MCF 10A (cell line): ENCODE measurements around the gene ACAP1. TPM values are rescaled to one million over a fixed set of nuclear protein-coding genes. Genes with fewer than 3 reads are reported as not detected.

ENCODE experiments used
- BruUV-seq: library from RNA; stranded (reverse); fragments of 400-500 nt; replicated peaks from 2 replicates; lab custom pipeline; 2021; lab: Mats Ljungman, UMichigan
- CTCF ChIA-PET: fragments of 300-600 bp; sonication (Branson Sonifier 250); formaldehyde crosslinking; extraction: SDS; loops from one replicate; lab custom pipeline; 2021; ENCODE audit warnings: antibody characterized with exemption, inconsistent platforms; lab: Yijun Ruan, JAX
- POLR2A ChIA-PET: fragments of 300-600, 350-650 bp; sonication (Branson Sonifier 250); formaldehyde crosslinking; extraction: SDS; loops from one replicate; lab custom pipeline; 2020; ENCODE audit warnings: antibody characterized with exemption, inconsistent platforms; lab: Yijun Ruan, JAX
- DNase-seq: peaks from one replicate; pipeline ENCODE4 v3.0.0-alpha.2; 2018; ENCODE audit not compliant: unreplicated experiment
- H3K27ac Mint-ChIP-seq: one replicate; pipeline ENCODE4 v1.8.0; 2022; ENCODE audit warnings: mild to moderate bottlenecking, low read depth, mixed read lengths; ENCODE audit not compliant: unreplicated experiment
- H3K27me3 Mint-ChIP-seq: one replicate; pipeline ENCODE4 v1.8.0; 2022; ENCODE audit warnings: mixed read lengths; ENCODE audit not compliant: insufficient read depth, unreplicated experiment
- H3K36me3 Mint-ChIP-seq: one replicate; pipeline ENCODE4 v1.8.0; 2022; ENCODE audit warnings: mild to moderate bottlenecking, moderate library complexity, mixed read lengths; ENCODE audit not compliant: insufficient read depth, unreplicated experiment
- H3K4me1 Mint-ChIP-seq: one replicate; pipeline ENCODE4 v1.8.0; 2022; ENCODE audit warnings: mixed read lengths; ENCODE audit not compliant: insufficient read depth, unreplicated experiment
- H3K4me3 Mint-ChIP-seq: one replicate; pipeline ENCODE4 v1.8.0; 2022; ENCODE audit warnings: mild to moderate bottlenecking, moderate library complexity, mixed read lengths; ENCODE audit not compliant: unreplicated experiment
- H3K9me3 Mint-ChIP-seq: one replicate; pipeline ENCODE4 v1.8.0; 2022; ENCODE audit warnings: mixed read lengths; ENCODE audit not compliant: unreplicated experiment
- intact Hi-C: fragments of 100-400 bp; cut with micrococcal nuclease; formaldehyde crosslinking; loops from 2 replicates; pipeline ENCODE4 v1.14.1; 2022
- total RNA-seq: library from RNA; stranded (reverse); gene quantifications from 2 replicates; pipeline ENCODE4 v1.2.3, GENCODE V29; 2022
- TF ChIP-seq, protein P1 (sequence below): fragments of 200-600 bp; IDR thresholded peaks from one replicate; pipeline ENCODE4 v1.8.0; 2022; ENCODE audit warnings: antibody characterized with exemption, mild to moderate bottlenecking; ENCODE audit not compliant: unreplicated experiment

The ACAP1 gene
- total RNA-seq, 1 experiment from 2014 or later = 4.9 TPM

DNA sequence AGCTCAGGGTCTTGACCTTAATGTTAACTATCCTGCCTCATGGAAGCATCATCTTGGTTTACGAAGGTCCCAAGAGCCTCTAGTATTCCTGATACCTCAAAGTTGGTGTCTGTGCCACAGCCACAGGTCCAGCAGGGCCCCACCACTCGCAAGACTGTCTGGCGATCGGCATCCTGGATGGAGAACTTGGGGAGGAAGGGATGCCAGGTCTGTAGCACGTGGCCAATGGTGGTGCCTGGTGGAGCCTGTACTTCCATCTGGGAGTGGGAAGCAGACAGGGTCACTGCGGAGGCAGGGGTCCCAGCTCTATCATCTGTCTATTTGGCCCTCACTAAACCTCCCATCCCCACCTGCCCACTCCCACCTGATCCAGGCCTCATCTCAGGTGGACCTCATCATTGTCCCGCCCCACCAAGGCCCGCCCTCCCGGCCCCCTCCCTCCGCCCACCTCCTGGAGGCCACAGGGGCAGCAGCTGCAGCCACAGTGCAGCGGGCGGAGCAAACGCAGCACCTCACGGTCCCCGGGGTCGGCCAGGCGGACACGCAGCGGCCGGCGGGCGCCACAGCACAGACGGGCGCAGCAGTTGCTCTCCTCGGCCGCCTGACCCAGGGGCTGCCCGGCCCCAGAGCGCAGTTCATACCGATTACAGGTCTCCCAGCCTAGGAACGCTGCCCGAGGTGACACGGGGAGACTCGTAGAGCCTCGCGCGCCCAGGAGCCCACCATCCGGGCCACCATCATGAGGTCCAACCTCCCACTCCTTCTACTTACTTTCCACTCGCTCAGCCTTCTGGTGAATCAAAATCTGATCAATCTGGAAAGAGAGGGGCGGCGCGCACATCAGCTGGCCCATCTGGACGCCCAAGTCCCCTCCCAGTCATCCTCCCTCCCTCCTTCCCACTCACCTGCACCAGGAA, 56.6 kb downstream of the ACAP1 start:
- DNase-seq = no peak
- TF ChIP-seq, protein P1, sequence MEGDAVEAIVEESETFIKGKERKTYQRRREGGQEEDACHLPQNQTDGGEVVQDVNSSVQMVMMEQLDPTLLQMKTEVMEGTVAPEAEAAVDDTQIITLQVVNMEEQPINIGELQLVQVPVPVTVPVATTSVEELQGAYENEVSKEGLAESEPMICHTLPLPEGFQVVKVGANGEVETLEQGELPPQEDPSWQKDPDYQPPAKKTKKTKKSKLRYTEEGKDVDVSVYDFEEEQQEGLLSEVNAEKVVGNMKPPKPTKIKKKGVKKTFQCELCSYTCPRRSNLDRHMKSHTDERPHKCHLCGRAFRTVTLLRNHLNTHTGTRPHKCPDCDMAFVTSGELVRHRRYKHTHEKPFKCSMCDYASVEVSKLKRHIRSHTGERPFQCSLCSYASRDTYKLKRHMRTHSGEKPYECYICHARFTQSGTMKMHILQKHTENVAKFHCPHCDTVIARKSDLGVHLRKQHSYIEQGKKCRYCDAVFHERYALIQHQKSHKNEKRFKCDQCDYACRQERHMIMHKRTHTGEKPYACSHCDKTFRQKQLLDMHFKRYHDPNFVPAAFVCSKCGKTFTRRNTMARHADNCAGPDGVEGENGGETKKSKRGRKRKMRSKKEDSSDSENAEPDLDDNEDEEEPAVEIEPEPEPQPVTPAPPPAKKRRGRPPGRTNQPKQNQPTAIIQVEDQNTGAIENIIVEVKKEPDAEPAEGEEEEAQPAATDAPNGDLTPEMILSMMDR = no peak
- intact Hi-C loops = no loop called here
- Mint-ChIP-seq H3K4me1 (peaks cover 6% of the 10 kb centered on the region), H3K27ac (no peak overlapping the region), H3K9me3 (no peaks in the 10 kb centered on the region), H3K27me3 (no peaks in the 10 kb centered on the region), H3K4me3 (peak overlapping the region; percentile 81), H3K36me3 (peaks cover 39% of the 10 kb centered on the region)
- POLR2A ChIA-PET = interaction anchor here (0.7 to 2.4 kb wide), 12 partner anchors 7 to 683 kb away, joined by 3 to 17 read pairs (median 3); partner anchors contain the start of genes TMEM102, TMEM256 and TMEM95
- no TSS peak for BruUV-seq
- CTCF ChIA-PET = interaction anchor here (0.6 to 1.2 kb wide), 3 partner anchors 12 to 296 kb away, joined by 3 to 5 read pairs (median 3); partner anchors contain the start of gene TNK1

GRCh38 chr17:7393613-7394451, 57.5 kb downstream of the ACAP1 start:
- H3K27me3 Mint-ChIP-seq = no peaks in the 10 kb centered on the region
- CTCF ChIA-PET = interaction anchor here (0.6 to 1.3 kb wide), 4 partner anchors 33 to 295 kb away, joined by 3 to 4 read pairs (median 4); no protein-coding TSS in a partner anchor
- TSS peak; percentile 17 for BruUV-seq
- peak; percentile 33 for DNase-seq
- peaks cover 6% of the 10 kb centered on the region for H3K4me1 Mint-ChIP-seq
- no peaks in the 10 kb centered on the region for H3K9me3 Mint-ChIP-seq
- H3K36me3 Mint-ChIP-seq = peaks cover 30% of the 10 kb centered on the region
- H3K4me3 Mint-ChIP-seq = peak overlapping the region; percentile 81
- TF ChIP-seq, protein P1 = no peak
- no peak overlapping the region for H3K27ac Mint-ChIP-seq
- POLR2A ChIA-PET = interaction anchor here (0.7 to 2.4 kb wide), 9 partner anchors 8 to 682 kb away, joined by 3 to 17 read pairs (median 4); partner anchors contain the start of genes TMEM102, TMEM256 and TMEM95
- intact Hi-C loops = loop anchor here (2.0 kb wide), 1 partner anchor 41 kb away; the partner anchor contains the start of gene TMEM102

DNA sequence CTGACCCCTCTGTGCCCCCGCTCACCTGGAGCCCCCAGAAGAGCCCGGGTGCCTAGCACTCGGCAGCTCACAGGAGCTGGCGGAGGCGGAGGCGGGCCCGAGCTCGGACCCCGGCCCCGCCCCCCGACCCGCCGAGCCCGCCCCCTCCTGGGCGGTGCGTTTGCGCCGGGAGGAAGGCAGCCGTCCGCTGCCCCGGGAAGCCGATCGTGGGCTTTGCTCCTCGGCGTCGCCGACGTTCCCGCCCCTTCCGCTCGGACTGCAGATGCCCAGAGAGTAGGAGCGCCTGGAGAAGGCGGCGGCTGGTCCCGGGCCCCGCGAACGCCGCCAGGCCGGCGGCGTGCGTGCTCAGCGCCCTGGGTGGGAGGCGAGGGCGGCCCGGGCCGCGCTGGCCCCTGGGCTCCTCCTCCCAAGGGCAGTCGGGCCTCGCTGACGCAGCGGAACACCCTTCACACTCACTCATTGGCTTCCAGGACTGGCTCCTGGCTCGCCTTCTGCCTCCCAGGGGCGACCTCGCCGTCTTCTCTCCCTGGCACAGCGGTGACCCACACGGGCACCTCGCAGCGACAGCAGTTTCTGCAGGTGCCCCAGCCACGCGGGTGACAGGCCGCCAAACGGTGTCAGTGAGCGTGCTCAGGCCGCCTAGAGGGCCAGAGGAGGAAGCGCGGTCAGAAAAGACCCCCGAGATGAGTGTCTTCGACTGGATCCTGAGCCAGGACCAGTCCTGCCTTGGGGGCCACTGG, 58.3 kb downstream of the ACAP1 start, which contains the start of gene PLSCR3:
Gene PLSCR3, minus strand, starts transcription at position 74 of the 740 bp plus-strand sequence. CDS start 415 bp downstream, outside the sequence.
- TF ChIP-seq, protein P1 = peak; percentile 29
- peak; percentile 83 for DNase-seq
- Mint-ChIP-seq H3K36me3 (peaks cover 22% of the 10 kb centered on the region), H3K27ac (peak within 1 kb of the TSS; percentile 68), H3K27me3 (no peaks in the 10 kb centered on the region), H3K4me3 (peak within 1 kb of the TSS; percentile 81), H3K4me1 (peaks cover 6% of the 10 kb centered on the region), H3K9me3 (no peaks in the 10 kb centered on the region)
- BruUV-seq = no TSS peak
- intact Hi-C loops = loop anchor here (2.0 kb wide), 1 partner anchor 40 kb away; the partner anchor contains the start of gene TMEM102
- CTCF ChIA-PET = interaction anchor here (1.0 to 1.6 kb wide), 4 partner anchors 10 to 42 kb away, joined by 3 to 4 read pairs (median 4); partner anchors contain the start of gene TMEM256
- POLR2A ChIA-PET = interaction anchor here (0.6 to 2.4 kb wide), 8 partner anchors 9 to 89 kb away, joined by 3 to 17 read pairs (median 4); partner anchors contain the start of genes TMEM102, TMEM256 and TMEM95
